Small intestine (tissue), 7 donors: ENCODE results near the gene SNX32. TPM values are rescaled to one million over a fixed set of nuclear protein-coding genes. Genes with fewer than 3 reads are reported as not detected.
A peak's percentile ranks its signal among the peaks of the same experiment; 100 is the strongest.
"Not testable (repeated sequence)": the region's sequence is repeated elsewhere in the genome, so short reads cannot be mapped to it uniquely, and the experiment has no call there.

Experiments used
- DNase-seq, 2 donors: peaks; one replicate each; pipeline versions ENCODE4 v3.0.0 to v3.0.0-alpha.2; 2013
- FAIRE-seq: peaks from 2 replicates; lab custom pipeline; 2012; peaks lifted over from hg19 to GRCh38; lab: Jason Lieb, UNC
- H3K27ac ChIP-seq, 3 donors: one replicate each; pipeline ENCODE4 v1.5.1; 2013; ENCODE audit warnings: low read length in 2 of 3, mild to moderate bottlenecking in 2 of 3, control low read depth in 1 of 3, inconsistent platforms in 1 of 3, low read depth in 1 of 3, moderate library complexity in 1 of 3
- H3K27me3 ChIP-seq, 3 donors: one replicate each; pipeline ENCODE4 v1.6.1; 2013; ENCODE audit warnings: low read length in 3 of 3, inconsistent platforms in 1 of 3; ENCODE audit not compliant: control insufficient read depth in 3 of 3, insufficient read depth in 3 of 3
- H3K36me3 ChIP-seq, 3 donors: one replicate each; pipeline ENCODE4 v1.6.1; 2013; ENCODE audit warnings: low read length in 3 of 3, inconsistent platforms in 1 of 3, low read depth in 1 of 3, mild to moderate bottlenecking in 1 of 3, moderate library complexity in 1 of 3; ENCODE audit not compliant: control insufficient read depth in 3 of 3, insufficient read depth in 2 of 3
- H3K4me1 ChIP-seq, 3 donors: one replicate each; pipeline ENCODE4 v1.6.1; 2013; ENCODE audit warnings: low read length in 2 of 3, inconsistent platforms in 1 of 3, low read depth in 1 of 3, mild to moderate bottlenecking in 1 of 3, moderate library complexity in 1 of 3; ENCODE audit not compliant: control insufficient read depth in 3 of 3, insufficient read depth in 2 of 3
- H3K4me3 ChIP-seq, 3 donors: one replicate each; pipeline ENCODE4 v1.5.1; 2013; ENCODE audit warnings: low read length in 3 of 3, control low read depth in 1 of 3, inconsistent platforms in 1 of 3, low read depth in 1 of 3, mild to moderate bottlenecking in 1 of 3, moderate library complexity in 1 of 3
- H3K9me3 ChIP-seq, 2 donors: one replicate each; pipeline ENCODE4 v1.6.1; 2013; ENCODE audit warnings: low read depth in 1 of 2, low read length in 1 of 2; ENCODE audit not compliant: control insufficient read depth in 2 of 2, insufficient read depth in 1 of 2
- WGBS, 3 donors: extraction: QIAGEN DNeasy Blood & Tissue Kit; methylation state at CpG; one replicate each; pipeline ENCODE4 v1.1.7; 2013; 5-methylcytosine and 5-hydroxymethylcytosine counted together
- polyA plus RNA-seq, 4 donors: library from polyadenylated mRNA; stranded (reverse) in 3 of 4; unstranded in 1 of 4; fragments of 200-250 nt in 3 of 4; fragments of 120-200 nt in 1 of 4; gene quantifications; one replicate each; pipeline versions ENCODE4 v1.2.1 to v1.2.3, GENCODE V29; 2013
- donor health status: healthy with polysubstance abuse.
- donor health status: control.
- donor health status: control.
- donor health status: Bipolar disorder and iron deficiency.
- donor health status: healthy.

SNX32 gene
- polyA plus RNA-seq, 4 donors: 0.54 to 4.0 (median 1.8) TPM

DNA sequence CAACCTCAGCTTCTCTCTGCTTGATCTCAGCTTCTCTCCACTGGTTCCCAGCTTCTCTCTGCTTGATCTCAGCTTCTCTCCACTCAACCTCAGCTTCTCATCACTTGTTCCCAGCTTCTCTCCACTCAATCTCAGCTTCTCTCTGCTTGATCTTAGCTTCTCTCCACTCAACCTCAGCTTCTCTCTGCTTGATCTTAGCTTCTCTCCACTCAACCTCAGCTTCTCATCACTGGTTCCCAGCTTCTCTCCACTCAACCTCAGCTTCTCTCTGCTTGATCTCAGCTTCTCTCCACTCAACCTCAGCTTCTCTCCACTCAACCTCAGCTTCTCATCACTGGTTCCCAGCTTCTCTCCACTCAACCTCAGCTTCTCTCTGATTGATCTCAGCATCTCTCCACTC is 1.5 kb upstream of the SNX32 start:
- H3K4me1 ChIP-seq: peaks cover 0 to 33% (median 6%) of the 10 kb centered on the region in 3 donors
- not testable (repeated sequence) for H3K9me3 ChIP-seq, H3K27me3 ChIP-seq, H3K4me3 ChIP-seq, DNase-seq, H3K36me3 ChIP-seq, FAIRE-seq, H3K27ac ChIP-seq

DNA sequence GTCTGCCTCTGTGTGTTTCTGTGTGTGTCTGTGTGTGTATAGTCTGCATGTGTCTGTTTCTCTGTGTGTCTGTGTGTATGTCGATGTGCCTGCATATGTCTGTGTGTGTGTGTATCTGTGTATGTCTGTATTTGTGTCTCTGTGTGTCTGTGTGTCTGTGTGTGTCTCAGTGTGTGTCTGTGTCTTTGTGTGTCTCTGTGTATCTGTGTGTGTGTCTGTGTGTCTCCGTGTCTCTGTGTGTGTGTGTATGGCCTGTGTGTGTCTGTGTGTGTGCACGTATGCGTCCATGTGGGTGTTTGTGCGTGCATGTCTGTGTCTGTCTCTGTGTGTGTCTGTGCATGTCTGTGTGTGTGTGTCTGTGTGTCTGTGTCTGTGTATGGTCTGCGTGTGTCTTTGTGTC is 439 bp downstream of the SNX32 start:
- H3K27ac ChIP-seq: no peak overlapping the region
- DNase-seq (no peak), FAIRE-seq (no peak)
- H3K27me3 ChIP-seq: no peaks in the 10 kb centered on the region
- H3K4me3 ChIP-seq: peak overlapping the region in 2 of 3 donors; percentile 59 to 61
- H3K4me1 ChIP-seq: peaks cover 0 to 19% (median 0%) of the 10 kb centered on the region in 3 donors
- H3K36me3 ChIP-seq: no peaks in the 10 kb centered on the region
- no peaks in the 10 kb centered on the region for H3K9me3 ChIP-seq
- 14 to 44% (median 24%) methylated on average over 6 of the region's 6 CpGs for WGBS, 3 donors

DNA sequence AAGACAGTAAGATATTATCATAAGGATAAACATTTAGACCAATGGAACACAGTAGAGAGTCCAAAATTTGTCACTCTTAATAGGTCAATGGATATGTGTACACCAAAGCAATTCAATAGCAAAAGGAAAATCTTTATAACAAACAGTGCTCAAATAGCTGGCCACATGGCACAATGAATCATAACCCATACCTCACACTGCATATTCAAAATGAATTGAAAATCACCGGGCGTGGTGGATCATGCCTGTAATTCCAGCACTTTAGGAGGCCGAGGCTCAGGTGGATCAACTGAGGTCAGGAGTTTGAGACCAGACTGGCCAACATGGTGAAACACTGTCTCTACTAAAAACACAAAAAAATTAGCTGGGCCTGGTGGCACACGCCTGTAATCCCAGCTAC is 8.4 kb downstream of the SNX32 start:
- no peaks in the 10 kb centered on the region for H3K27me3 ChIP-seq
- DNase-seq (no peak), FAIRE-seq (no peak)
- H3K36me3 ChIP-seq: no peaks in the 10 kb centered on the region
- 67 to 89% (median 71%) methylated on average over 4 of the region's 4 CpGs for WGBS, 3 donors
- no peak overlapping the region for H3K27ac ChIP-seq
- no peak overlapping the region for H3K4me3 ChIP-seq
- H3K9me3 ChIP-seq: no peaks in the 10 kb centered on the region
- H3K4me1 ChIP-seq: peaks cover 0 to 12% (median 0%) of the 10 kb centered on the region in 3 donors

- peak overlapping the region in 2 of 3 donors; percentile 20 to 26 for H3K27ac ChIP-seq
- no peaks in the 10 kb centered on the region for H3K27me3 ChIP-seq
- WGBS, 3 donors: 19 to 69% (median 34%) methylated on average over 3 of the region's 3 CpGs
- no peaks in the 10 kb centered on the region for H3K36me3 ChIP-seq
- no peak overlapping the region for H3K4me3 ChIP-seq
- DNase-seq: peak in 1 of 2 donors; percentile 65
- H3K9me3 ChIP-seq: no peaks in the 10 kb centered on the region
- FAIRE-seq: no peak
- H3K4me1 ChIP-seq: peaks cover 0 to 12% (median 0%) of the 10 kb centered on the region in 3 donors
Measured at GRCh38 chr11:65843811-65844210, 10.0 kb downstream of the SNX32 start.

- Histone ChIP-seq H3K36me3 (no peaks in the 10 kb centered on the region), H3K4me1 (peaks cover 0 to 15% (median 0%) of the 10 kb centered on the region in 3 donors), H3K9me3 (no peaks in the 10 kb centered on the region), H3K4me3 (no peak overlapping the region), H3K27me3 (no peaks in the 10 kb centered on the region), H3K27ac (peak overlapping the region; percentile 26 to 47 (median 38))
- FAIRE-seq: no peak
- peak; percentile 64 to 83 for DNase-seq
- WGBS, 3 donors: 28 to 68% (median 45%) methylated on average over 10 of the region's 10 CpGs
Measured at GRCh38 chr11:65844231-65844872, 10.6 kb downstream of the SNX32 start.

- WGBS, 3 donors: 81 to 83% (median 82%) methylated on average over 3 of the region's 3 CpGs
- no peak overlapping the region for H3K4me3 ChIP-seq
- peaks cover under 1 to 33% (median 7%) of the 10 kb centered on the region in 3 donors for H3K36me3 ChIP-seq
- H3K27ac ChIP-seq: no peak overlapping the region
- DNase-seq: no peak
- peaks cover 0 to 9% of the 10 kb centered on the region in 2 donors for H3K9me3 ChIP-seq
- H3K4me1 ChIP-seq: peaks cover 0 to 46% (median 2%) of the 10 kb centered on the region in 3 donors
- FAIRE-seq: no peak
- no peaks in the 10 kb centered on the region for H3K27me3 ChIP-seq
Measured at GRCh38 chr11:65847746-65848145, 14.0 kb downstream of the SNX32 start.

GRCh38 chr11:65848693-65849092 is 14.9 kb downstream of the SNX32 start:
- DNase-seq, FAIRE-seq, H3K27ac ChIP-seq, H3K9me3 ChIP-seq, H3K4me3 ChIP-seq, H3K27me3 ChIP-seq: not testable (repeated sequence)
- Histone ChIP-seq H3K36me3 (peaks cover 4 to 42% (median 14%) of the 10 kb centered on the region in 3 donors), H3K4me1 (peaks cover 0 to 53% (median 9%) of the 10 kb centered on the region in 3 donors)
- 63 to 70% (median 67%) methylated on average over 7 of the region's 7 CpGs for WGBS, 3 donors

- peak in 1 of 2 donors; percentile 38 for DNase-seq
- H3K27ac ChIP-seq: no peak overlapping the region
Measured at GRCh38 chr11:65849366-65849765, 15.6 kb downstream of the SNX32 start.

More at GRCh38 chr11:65849366-65849765, 15.6 kb downstream of the SNX32 start:
- Histone ChIP-seq H3K36me3 (peaks cover 4 to 48% (median 14%) of the 10 kb centered on the region in 3 donors), H3K4me1 (peaks cover 0 to 51% (median 9%) of the 10 kb centered on the region in 3 donors), H3K27me3 (no peaks in the 10 kb centered on the region), H3K9me3 (peaks cover 0 to 9% of the 10 kb centered on the region in 2 donors), H3K4me3 (no peak overlapping the region)
- 50 to 72% (median 50%) methylated on average over 8 of the region's 8 CpGs for WGBS, 3 donors
- FAIRE-seq: no peak
